HG03558 (cell line): ENCODE measurements around the gene SCART1.
"Not testable (repeated sequence)": the region's sequence is repeated elsewhere in the genome, so short reads cannot be mapped to it uniquely, and the experiment has no call there.

Experiments used
- ATAC-seq: cut with Tn5 transposase; IDR thresholded peaks from one replicate; pipeline ENCODE4 v1.9.1; 2021; ENCODE audit warnings: moderate number of reproducible peaks; ENCODE audit not compliant: unreplicated experiment; ENCODE audit errors: extremely low read depth

The SCART1 gene

DNA sequence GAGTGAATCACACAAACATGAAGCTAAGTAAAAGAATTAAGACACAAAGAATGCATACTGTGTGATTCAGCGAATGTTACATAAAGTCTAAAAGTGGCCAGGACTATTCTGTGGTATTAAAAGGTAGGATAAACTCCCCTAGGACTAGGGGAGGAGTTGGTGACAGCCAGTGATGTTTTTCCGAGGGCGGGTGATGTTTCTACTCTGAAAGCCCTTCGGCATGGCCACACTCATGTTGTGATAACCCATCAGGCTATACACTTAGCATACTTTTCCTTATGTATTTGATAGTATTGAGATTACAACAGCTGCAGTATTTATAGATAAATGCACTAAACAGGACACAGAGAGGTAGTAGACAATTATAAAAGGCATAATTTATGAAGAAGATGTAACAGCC is 57.7 kb downstream of the SCART1 start:
- no peak for ATAC-seq

DNA sequence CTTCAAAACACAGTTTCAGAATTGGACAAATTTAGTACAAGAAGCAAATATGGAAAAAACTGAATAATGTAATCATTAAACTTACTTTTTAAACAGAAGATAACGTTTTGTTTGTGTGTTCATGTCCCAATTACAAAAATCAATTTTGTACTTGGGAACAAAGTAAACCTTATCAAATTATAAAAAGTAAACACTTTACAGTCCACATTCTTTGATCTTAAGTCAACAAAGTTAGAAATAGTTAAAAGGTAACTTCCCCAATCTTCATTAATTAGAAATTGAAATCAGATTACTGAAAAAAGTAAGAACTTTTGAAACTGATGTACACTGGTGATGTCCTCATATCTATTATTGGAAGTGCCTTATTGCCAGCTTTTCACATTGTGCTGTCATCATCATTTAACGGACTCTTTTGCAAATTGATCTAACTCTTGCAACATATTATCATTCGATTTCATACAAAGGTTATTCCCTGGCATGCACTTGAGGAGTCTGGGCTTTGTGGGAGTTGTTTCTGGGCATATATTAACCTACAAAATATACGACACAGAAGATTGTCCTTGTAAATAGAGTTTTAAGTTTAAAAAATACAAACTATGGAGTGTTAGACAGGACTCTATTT is 58.3 kb downstream of the SCART1 start:
- ATAC-seq: no peak

DNA sequence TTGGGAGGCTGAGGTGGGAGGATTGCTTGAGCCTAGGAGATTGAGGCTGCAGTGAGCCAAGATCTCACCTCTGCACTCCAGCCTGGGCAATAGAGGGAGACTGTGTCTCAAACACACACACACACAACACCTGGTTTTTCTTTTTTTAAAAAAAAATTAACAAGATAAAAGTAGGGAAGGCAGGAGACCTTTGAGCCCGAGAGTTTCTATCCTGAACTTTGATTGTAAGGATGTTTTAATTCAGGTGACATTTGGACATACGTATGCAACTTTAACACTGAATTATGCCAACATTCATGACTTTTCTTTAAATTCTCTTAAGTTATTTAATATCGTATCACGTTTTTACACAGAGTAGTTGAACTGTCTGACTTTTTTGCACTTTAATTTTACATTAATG is 61.7 kb downstream of the SCART1 start:
- no peak for ATAC-seq

DNA sequence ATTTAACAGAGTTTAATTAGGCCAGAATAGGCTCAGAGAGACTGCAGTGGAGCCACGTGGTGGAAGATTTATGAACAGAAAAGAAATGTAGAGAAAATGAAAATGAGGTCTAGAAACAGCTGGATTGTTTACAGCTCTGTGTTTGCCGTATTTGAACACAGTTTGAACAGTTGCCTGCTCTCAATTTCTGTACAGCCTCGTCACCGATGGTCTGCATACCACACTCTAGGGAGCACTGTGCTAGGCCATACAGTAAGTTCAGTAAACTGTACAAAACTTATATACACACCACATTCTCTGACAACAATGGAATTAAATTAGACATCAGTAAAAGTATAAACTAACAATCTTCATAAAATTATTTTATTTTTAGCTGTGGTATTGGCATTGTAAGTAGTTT is 62.3 kb downstream of the SCART1 start:
- ATAC-seq: no peak

DNA sequence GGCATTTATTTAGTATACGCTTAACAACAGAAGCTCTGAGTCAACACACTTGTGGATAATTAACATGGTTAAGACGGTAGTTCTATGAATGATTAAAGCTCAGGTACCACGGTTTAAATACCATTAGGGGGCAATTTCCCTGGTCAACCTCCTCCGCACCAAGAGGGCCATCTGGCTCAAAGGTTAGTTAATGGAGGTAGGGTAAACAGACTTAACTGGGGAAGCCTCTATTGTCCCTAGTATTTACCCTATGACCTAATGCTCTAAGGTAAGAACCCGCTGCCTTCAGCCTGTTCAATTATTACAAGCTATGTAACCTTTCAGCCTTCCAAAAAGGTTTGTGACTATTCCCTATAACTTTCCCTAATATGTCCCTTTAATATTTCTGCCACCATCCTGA is 64.8 kb downstream of the SCART1 start:
- not testable (repeated sequence) for ATAC-seq
